K562 (cell line): ENCODE results near the gene GRAMD4. TPM values are rescaled to one million over a fixed set of nuclear protein-coding genes. Genes with fewer than 3 reads are reported as not detected.

ENCODE experiments used
- ATAC-seq: fragments of 200-7000 bp; cut with Tn5 transposase; 3 replicates; pipeline ENCODE4 v1.9.1; 2020; ENCODE audit warnings: moderate library complexity
- BruUV-seq: library from RNA; stranded (reverse); fragments of 400-500 nt; replicated peaks from 2 replicates; lab custom pipeline; 2021; lab: Mats Ljungman, UMichigan
- CTCF ChIA-PET: fragments of 300-600 bp; formaldehyde crosslinking; extraction: SDS; loops from one replicate; lab custom pipeline; 2021; ENCODE audit warnings: low intra/inter-chr PET ratio; lab: Yijun Ruan, JAX
- POLR2A ChIA-PET: fragments of 300-600, 350-650 bp; sonication (Branson Sonifier 250); formaldehyde crosslinking; extraction: SDS; loops from one replicate; lab custom pipeline; 2021; ENCODE audit warnings: antibody characterized with exemption, inconsistent platforms; lab: Yijun Ruan, JAX
- DNase-seq, 4 experiments: peaks; one replicate each; pipeline versions ENCODE4 v3.0.0 to v3.0.0-alpha.2; 2011 to 2018; ENCODE audit warnings: low spot score in 3 of 4, mixed read lengths in 3 of 4; ENCODE audit errors: extremely low read depth in 1 of 4
- FAIRE-seq: peaks from 2 replicates; lab custom pipeline; 2011; peaks lifted over from hg19 to GRCh38; lab: Jason Lieb, UNC
- H2AFZ ChIP-seq: 2 replicates; pipeline ENCODE4 v1.6.0; 2011; ENCODE audit warnings: low read depth, low read length, control low read depth, inconsistent platforms
- H3K27ac ChIP-seq: fragments of 200-600 bp; 3 replicates; pipeline ENCODE4 v1.8.0; 2011; ENCODE audit warnings: low read depth, mild to moderate bottlenecking, control low read depth, inconsistent platforms, low read length, moderate library complexity, mixed read lengths; ENCODE audit errors: extremely low read depth
- H3K27me3 ChIP-seq, 2 experiments: fragments of 300-600 bp in 1 of 2; 2 replicates in 1 of 2; 3 replicates in 1 of 2; pipeline versions ENCODE4 v1.6.0 to v1.8.0; 2011; ENCODE audit warnings: inconsistent platforms in 2 of 2, low read length in 2 of 2, mild to moderate bottlenecking in 1 of 2, mixed read lengths in 1 of 2, moderate library complexity in 1 of 2; ENCODE audit not compliant: control insufficient read depth in 2 of 2, insufficient read depth in 2 of 2
- H3K36me3 ChIP-seq: fragments of 300-600 bp; 3 replicates; pipeline ENCODE4 v1.8.0; 2011; ENCODE audit warnings: mild to moderate bottlenecking, low read length, inconsistent platforms; ENCODE audit not compliant: control insufficient read depth, insufficient read depth
- H3K4me1 ChIP-seq, 2 experiments: fragments of 200-600 bp in 1 of 2; replicated peaks in 1 of 2; 2 replicates in 1 of 2; 3 replicates in 1 of 2; pipeline versions ENCODE4 v1.5.1 to v1.8.0; 2011; ENCODE audit warnings: inconsistent platforms in 2 of 2, low read length in 2 of 2, mild to moderate bottlenecking in 1 of 2, mixed read lengths in 1 of 2, moderate library complexity in 1 of 2; ENCODE audit not compliant: control insufficient read depth in 2 of 2, insufficient read depth in 2 of 2
- H3K4me2 ChIP-seq: 2 replicates; pipeline ENCODE4 v1.6.1; 2011; ENCODE audit warnings: low read length, control low read depth, inconsistent platforms, mixed read lengths; ENCODE audit not compliant: insufficient read depth
- H3K4me3 ChIP-seq: fragments of 200-600 bp; sonication (generic), shearing (Covaris generic); 2 replicates; pipeline ENCODE4 v1.5.1; 2016; ENCODE audit warnings: control low read depth, inconsistent platforms
- H3K79me2 ChIP-seq: fragments of 200-600 bp; 3 replicates; pipeline ENCODE4 v1.8.0; 2011; ENCODE audit warnings: low read length, inconsistent platforms; ENCODE audit not compliant: control insufficient read depth, insufficient read depth
- H3K9ac ChIP-seq, 2 experiments: 2 replicates each; pipeline versions ENCODE4 v1.6.0 to v1.6.1; 2011; ENCODE audit warnings: low read depth in 2 of 2, low read length in 2 of 2, control low read depth in 1 of 2, inconsistent platforms in 1 of 2, mild to moderate bottlenecking in 1 of 2, mixed read lengths in 1 of 2; ENCODE audit not compliant: insufficient read depth in 1 of 2
- H3K9me1 ChIP-seq: one replicate; pipeline ENCODE4 v1.6.0; 2011; ENCODE audit warnings: inconsistent platforms, mild to moderate bottlenecking, low read length, moderate library complexity; ENCODE audit not compliant: control insufficient read depth, insufficient read depth
- H3K9me3 ChIP-seq: replicated peaks from 2 replicates; pipeline ENCODE4 v1.5.1; 2011; ENCODE audit warnings: low read depth, low read length, inconsistent platforms; ENCODE audit not compliant: control insufficient read depth, insufficient read depth
- H4K20me1 ChIP-seq: replicated peaks from 2 replicates; pipeline ENCODE4 v1.6.1; 2011; ENCODE audit warnings: low read length, inconsistent platforms, mixed read lengths; ENCODE audit not compliant: control insufficient read depth, insufficient read depth
- JUNB ChIP-seq: fragments of 450-650 bp; formaldehyde crosslinking; conservative IDR thresholded peaks from 2 replicates; pipeline ENCODE4 v1.4.0; 2020; ENCODE audit warnings: mild to moderate bottlenecking
- TGIF2 ChIP-seq: sonication (generic); formaldehyde crosslinking; IDR thresholded peaks from 2 replicates; pipeline ENCODE4 v1.8.1; 2022; ENCODE audit warnings: mild to moderate bottlenecking, missing genetic modification reagents, moderate library complexity
- WGBS: fragments of 100-300 bp; shearing (Covaris generic); methylation state at CpG from one replicate; pipeline ENCODE4 v1.1.6; 2016; ENCODE audit warnings: low coverage, mixed read lengths; ENCODE audit not compliant: insufficient coverage; ENCODE audit errors: missing lambda C conversion rate; 5-methylcytosine and 5-hydroxymethylcytosine counted together
- in situ Hi-C: fragments of 300-500 bp; cut with MboI; formaldehyde crosslinking; loops from 4 replicates; pipeline ENCODE4 v1.15.0; 2018; ENCODE audit warnings: inconsistent platforms, mixed read lengths
- intact Hi-C: fragments of 100-400 bp; cut with micrococcal nuclease; formaldehyde crosslinking; loops from 2 replicates; pipeline ENCODE4 v1.14.2; 2022
- polyA plus RNA-seq, 8 experiments: library from polyadenylated mRNA; depleted of rRNA in 4 of 8; stranded (reverse) in 5 of 8; unstranded in 3 of 8; fragments of >200 nt; fragmentation: Nextera tagmentation in 2 of 8; fragmentation: Illumina TruSeq in 1 of 8; extraction: Ambion mirVana in 2 of 8; extraction: Trizol in 1 of 8; gene quantifications; 2 replicates each; pipeline versions ENCODE4 v1.2.1 to v1.2.3, GENCODE V29; 2011 to 2014; ENCODE audit warnings: inconsistent platforms in 1 of 8, missing spikeins in 1 of 8
- total RNA-seq, 7 experiments: library from RNA; depleted of rRNA in 6 of 7; stranded (reverse); fragments of >200 nt in 6 of 7; fragmentation: Illumina TruSeq in 2 of 7; extraction: Trizol in 2 of 7; gene quantifications; 2 replicates each; pipeline versions ENCODE4 v1.2.1 to v1.2.3, GENCODE V29; 2011 to 2021; ENCODE audit warnings: low replicate concordance in 1 of 7
- TF ChIP-seq, protein P1 (sequence below): fragments of 450-650 bp; IDR thresholded peaks from 2 replicates; pipeline ENCODE4 v1.6.1; 2016; ENCODE audit warnings: mild to moderate bottlenecking, moderate library complexity
- TF ChIP-seq, protein P2 (sequence below): fragments of 250-450 bp; sonication (Bioruptor Pico); IDR thresholded peaks from 2 replicates; pipeline ENCODE4 v1.5.0; 2021; ENCODE audit warnings: mild to moderate bottlenecking, borderline replicate concordance

GRAMD4 gene
- total and polyA plus RNA-seq, 9 of the 15 experiments (the other 6 are each of a cell fraction or from before 2014, with no cell fraction given), result 0.18 to 44.8 (median 18.6) TPM

DNA sequence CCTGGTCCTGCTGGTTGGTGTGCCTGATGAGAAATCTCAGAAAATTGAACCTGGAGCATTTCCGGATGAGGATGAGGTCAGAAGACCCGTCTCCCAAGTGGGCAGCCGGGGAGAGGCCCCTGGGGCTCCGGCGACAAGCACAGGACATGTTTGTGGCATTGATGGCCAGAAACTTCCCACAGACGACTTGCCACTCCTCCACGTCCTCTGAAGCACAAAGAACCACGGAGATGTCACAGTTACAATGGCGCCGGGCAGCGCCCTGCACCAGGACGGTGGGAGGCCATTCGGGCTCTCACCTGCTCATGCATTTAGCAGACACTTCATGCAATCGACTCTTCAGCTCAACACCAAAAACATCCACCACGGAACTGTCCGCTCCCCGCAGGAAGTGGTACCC is 71.4 kb downstream of the GRAMD4 start:
- Histone ChIP-seq H3K36me3 (peaks cover 17% of the 10 kb centered on the region; the same call in 1 of the 3 replicates), H3K27ac (no peak overlapping the region), H3K4me1 (0 out of 5 replicates have a peak, but pooled peaks cover 0 to 3% of the 10 kb centered on the region in 2 experiments), H3K9ac (no peak overlapping the region), H3K4me3 (no peak overlapping the region), H3K4me2 (no peak overlapping the region), H3K9me1 (no peaks in the 10 kb centered on the region), H3K27me3 (no peaks in the 10 kb centered on the region), H3K79me2 (no peaks in the 10 kb centered on the region), H4K20me1 (no peaks in the 10 kb centered on the region), H3K9me3 (no peaks in the 10 kb centered on the region), H2AFZ (no peak overlapping the region)
- no peak for ATAC-seq
- intact Hi-C loops (no loop called here), in situ Hi-C loops (no loop called here)
- no TSS peak for BruUV-seq
- WGBS, result 91% methylated on average over 6 of the region's 17 CpGs
- ChIA-PET POLR2A (no interaction called here), CTCF (no interaction called here)
- DNase-seq, result no peak
- FAIRE-seq, result no peak
- TF ChIP-seq JUNB (CRISPR knock-in tag) (no peak), TGIF2 (CRISPR knock-in tag) (no peak)
- TF ChIP-seq, protein P1, sequence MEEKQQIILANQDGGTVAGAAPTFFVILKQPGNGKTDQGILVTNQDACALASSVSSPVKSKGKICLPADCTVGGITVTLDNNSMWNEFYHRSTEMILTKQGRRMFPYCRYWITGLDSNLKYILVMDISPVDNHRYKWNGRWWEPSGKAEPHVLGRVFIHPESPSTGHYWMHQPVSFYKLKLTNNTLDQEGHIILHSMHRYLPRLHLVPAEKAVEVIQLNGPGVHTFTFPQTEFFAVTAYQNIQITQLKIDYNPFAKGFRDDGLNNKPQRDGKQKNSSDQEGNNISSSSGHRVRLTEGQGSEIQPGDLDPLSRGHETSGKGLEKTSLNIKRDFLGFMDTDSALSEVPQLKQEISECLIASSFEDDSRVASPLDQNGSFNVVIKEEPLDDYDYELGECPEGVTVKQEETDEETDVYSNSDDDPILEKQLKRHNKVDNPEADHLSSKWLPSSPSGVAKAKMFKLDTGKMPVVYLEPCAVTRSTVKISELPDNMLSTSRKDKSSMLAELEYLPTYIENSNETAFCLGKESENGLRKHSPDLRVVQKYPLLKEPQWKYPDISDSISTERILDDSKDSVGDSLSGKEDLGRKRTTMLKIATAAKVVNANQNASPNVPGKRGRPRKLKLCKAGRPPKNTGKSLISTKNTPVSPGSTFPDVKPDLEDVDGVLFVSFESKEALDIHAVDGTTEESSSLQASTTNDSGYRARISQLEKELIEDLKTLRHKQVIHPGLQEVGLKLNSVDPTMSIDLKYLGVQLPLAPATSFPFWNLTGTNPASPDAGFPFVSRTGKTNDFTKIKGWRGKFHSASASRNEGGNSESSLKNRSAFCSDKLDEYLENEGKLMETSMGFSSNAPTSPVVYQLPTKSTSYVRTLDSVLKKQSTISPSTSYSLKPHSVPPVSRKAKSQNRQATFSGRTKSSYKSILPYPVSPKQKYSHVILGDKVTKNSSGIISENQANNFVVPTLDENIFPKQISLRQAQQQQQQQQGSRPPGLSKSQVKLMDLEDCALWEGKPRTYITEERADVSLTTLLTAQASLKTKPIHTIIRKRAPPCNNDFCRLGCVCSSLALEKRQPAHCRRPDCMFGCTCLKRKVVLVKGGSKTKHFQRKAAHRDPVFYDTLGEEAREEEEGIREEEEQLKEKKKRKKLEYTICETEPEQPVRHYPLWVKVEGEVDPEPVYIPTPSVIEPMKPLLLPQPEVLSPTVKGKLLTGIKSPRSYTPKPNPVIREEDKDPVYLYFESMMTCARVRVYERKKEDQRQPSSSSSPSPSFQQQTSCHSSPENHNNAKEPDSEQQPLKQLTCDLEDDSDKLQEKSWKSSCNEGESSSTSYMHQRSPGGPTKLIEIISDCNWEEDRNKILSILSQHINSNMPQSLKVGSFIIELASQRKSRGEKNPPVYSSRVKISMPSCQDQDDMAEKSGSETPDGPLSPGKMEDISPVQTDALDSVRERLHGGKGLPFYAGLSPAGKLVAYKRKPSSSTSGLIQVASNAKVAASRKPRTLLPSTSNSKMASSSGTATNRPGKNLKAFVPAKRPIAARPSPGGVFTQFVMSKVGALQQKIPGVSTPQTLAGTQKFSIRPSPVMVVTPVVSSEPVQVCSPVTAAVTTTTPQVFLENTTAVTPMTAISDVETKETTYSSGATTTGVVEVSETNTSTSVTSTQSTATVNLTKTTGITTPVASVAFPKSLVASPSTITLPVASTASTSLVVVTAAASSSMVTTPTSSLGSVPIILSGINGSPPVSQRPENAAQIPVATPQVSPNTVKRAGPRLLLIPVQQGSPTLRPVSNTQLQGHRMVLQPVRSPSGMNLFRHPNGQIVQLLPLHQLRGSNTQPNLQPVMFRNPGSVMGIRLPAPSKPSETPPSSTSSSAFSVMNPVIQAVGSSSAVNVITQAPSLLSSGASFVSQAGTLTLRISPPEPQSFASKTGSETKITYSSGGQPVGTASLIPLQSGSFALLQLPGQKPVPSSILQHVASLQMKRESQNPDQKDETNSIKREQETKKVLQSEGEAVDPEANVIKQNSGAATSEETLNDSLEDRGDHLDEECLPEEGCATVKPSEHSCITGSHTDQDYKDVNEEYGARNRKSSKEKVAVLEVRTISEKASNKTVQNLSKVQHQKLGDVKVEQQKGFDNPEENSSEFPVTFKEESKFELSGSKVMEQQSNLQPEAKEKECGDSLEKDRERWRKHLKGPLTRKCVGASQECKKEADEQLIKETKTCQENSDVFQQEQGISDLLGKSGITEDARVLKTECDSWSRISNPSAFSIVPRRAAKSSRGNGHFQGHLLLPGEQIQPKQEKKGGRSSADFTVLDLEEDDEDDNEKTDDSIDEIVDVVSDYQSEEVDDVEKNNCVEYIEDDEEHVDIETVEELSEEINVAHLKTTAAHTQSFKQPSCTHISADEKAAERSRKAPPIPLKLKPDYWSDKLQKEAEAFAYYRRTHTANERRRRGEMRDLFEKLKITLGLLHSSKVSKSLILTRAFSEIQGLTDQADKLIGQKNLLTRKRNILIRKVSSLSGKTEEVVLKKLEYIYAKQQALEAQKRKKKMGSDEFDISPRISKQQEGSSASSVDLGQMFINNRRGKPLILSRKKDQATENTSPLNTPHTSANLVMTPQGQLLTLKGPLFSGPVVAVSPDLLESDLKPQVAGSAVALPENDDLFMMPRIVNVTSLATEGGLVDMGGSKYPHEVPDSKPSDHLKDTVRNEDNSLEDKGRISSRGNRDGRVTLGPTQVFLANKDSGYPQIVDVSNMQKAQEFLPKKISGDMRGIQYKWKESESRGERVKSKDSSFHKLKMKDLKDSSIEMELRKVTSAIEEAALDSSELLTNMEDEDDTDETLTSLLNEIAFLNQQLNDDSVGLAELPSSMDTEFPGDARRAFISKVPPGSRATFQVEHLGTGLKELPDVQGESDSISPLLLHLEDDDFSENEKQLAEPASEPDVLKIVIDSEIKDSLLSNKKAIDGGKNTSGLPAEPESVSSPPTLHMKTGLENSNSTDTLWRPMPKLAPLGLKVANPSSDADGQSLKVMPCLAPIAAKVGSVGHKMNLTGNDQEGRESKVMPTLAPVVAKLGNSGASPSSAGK, result no peak
- TF ChIP-seq, protein P2, sequence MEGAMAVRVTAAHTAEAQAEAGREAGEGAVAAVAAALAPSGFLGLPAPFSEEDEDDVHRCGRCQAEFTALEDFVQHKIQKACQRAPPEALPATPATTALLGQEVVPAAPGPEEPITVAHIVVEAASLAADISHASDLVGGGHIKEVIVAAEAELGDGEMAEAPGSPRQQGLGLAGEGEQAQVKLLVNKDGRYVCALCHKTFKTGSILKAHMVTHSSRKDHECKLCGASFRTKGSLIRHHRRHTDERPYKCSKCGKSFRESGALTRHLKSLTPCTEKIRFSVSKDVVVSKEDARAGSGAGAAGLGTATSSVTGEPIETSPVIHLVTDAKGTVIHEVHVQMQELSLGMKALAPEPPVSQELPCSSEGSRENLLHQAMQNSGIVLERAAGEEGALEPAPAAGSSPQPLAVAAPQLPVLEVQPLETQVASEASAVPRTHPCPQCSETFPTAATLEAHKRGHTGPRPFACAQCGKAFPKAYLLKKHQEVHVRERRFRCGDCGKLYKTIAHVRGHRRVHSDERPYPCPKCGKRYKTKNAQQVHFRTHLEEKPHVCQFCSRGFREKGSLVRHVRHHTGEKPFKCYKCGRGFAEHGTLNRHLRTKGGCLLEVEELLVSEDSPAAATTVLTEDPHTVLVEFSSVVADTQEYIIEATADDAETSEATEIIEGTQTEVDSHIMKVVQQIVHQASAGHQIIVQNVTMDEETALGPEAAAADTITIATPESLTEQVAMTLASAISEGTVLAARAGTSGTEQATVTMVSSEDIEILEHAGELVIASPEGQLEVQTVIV, result no peak
